Measurements from ENCODE around the gene BPIFB3.

Gene BPIFB3

GRCh38 chr20:33015700-33016580 lies 37.8 kb upstream of the BPIFB3 start:
- DNase-seq (ENCODE audit: low read depth), result no peak

DNA sequence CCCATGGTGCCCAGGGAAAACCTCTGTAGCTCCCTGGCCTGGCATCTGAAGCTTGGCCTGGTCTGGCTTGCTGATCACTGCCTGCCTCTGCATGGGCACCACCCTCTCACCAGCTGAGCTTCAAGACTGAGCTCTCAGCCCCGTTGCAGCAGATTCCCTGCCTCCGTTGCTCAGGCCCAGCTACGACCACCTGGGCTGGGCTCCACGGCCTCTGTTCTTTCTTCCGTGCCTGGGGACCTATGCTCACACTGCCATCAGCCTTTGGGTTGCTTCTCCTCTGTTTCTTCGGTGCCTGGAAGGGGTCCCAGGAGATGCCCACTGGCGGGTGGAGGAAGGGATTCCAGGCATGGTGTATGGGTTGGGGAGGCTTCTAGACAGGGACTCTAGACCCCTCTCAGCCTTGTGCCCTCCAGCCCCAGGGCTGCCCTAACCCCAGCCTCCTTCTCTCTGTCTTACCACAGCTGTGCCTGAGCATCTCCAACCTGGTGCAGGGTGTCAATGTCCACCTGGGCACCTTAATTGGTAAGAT lies 37.1 kb upstream of the BPIFB3 start:
- no peak for DNase-seq (ENCODE audit: low read depth)

GRCh38 chr20:33017542-33017941 lies 36.2 kb upstream of the BPIFB3 start:
- no peak for DNase-seq (ENCODE audit: low read depth)

DNA sequence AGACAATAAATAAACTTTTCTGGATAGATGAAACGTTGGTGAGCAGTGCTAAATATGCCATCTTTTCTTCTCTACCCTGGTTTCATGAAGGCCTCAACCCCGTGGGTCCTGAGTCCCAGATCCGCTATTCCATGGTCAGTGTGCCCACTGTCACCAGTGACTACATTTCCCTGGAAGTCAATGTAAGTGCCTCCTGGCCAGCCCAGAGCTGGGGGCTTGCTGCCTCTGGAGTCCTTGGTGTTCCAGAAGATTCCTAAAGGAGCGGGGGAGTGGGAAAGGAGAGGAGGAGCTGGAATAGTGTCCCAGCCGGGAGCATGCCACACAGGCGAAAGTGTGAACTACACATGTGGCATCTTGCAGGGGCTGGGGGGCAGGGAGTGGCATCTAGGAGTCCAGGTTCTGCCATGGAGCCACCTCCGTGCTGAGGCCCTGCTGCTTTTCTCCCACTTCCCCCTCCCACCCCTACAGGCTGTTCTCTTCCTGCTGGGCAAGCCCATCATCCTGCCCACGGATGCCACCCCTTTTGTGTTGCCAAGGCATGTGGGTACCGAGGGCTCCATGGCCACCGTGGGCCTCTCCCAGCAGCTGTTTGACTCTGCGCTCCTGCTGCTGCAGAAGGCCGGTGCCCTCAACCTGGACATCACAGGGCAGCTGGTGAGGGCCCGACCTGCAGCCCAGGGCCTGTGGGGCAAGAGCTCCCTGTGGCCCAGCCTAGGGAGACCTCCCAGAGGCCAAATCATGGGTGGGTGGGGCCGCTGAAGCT lies 35.4 kb upstream of the BPIFB3 start:
- DNase-seq (ENCODE audit: low read depth), result no peak

DNA sequence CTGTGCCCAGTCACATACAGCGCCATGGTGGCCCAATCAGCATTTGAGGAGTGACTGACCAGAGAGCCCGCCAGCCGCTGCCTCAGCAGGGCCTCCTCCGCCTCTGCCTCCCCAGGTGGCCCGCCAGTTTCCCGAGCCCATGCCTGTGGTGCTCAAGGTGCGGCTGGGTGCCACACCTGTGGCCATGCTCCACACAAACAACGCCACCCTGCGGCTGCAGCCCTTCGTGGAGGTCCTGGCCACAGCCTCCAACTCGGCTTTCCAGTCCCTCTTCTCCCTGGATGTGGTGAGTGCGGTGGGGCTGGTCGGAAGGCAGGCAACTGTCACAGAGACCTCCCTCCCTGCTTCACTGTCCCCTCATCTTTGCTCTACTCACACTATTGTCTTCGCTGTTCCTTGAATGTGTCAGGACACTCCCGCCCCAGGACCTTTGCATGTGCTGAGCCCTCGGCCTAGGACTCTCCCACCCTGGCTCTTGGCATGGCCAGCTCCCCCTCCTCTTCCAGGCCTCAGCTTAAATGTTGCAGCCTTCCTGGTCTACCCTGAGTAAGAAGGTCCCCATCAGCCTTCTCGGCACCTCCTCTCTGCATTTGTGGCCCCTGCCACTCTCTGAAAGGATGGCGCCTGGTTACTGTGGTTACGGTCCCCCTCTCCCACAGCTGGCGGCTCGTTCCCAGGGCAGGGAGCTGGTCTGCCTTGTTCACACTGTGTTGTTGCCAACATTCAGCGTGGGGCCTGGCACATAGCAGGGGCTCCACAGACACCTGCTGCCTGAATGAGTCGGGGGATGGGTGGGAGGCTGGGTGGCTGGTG lies 34.0 kb upstream of the BPIFB3 start:
- no peak for DNase-seq (ENCODE audit: low read depth)

GRCh38 chr20:33020278-33021161 lies 33.2 kb upstream of the BPIFB3 start:
- no peak for DNase-seq (ENCODE audit: low read depth)

DNA sequence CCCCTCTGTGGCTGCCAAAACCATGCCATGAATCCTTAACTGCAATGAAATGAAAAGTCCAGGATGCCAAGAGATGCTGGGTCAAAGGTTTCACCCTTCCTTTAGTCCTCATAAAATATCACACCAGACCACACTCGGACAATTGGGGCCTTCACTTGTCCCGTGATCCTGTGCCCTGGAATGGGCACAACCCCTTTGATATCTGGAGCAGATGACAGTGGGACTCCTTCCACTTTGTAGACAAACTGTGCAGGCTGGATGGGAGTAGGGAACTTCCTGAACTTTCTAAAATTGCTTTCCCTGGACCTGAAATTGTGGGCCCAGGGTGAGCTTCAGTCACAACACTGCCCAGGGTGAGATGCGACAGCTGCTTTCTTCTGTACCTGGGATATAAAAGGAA lies 31.8 kb upstream of the BPIFB3 start:
- no peak for DNase-seq (ENCODE audit: low read depth)

DNA sequence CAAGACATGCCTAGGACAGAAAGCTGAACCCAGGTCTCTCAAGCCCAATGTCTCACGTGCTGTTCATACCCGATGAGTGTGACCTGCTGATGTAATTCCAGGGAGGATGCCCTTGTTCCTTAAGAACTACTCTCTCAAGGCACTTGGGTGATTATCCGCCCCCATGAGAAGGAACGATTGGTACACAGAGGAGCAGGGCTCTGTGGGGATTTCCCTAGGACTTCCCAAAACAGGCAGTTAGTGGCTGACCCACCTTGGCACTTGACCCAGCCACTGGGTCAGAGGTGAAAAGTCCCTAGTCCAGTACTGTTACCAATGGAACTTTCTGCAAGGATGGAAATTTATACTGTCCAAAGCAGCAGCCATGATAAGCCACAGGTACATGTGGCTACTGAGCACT lies 31.4 kb upstream of the BPIFB3 start:
- no peak for DNase-seq (ENCODE audit: low read depth)

DNA sequence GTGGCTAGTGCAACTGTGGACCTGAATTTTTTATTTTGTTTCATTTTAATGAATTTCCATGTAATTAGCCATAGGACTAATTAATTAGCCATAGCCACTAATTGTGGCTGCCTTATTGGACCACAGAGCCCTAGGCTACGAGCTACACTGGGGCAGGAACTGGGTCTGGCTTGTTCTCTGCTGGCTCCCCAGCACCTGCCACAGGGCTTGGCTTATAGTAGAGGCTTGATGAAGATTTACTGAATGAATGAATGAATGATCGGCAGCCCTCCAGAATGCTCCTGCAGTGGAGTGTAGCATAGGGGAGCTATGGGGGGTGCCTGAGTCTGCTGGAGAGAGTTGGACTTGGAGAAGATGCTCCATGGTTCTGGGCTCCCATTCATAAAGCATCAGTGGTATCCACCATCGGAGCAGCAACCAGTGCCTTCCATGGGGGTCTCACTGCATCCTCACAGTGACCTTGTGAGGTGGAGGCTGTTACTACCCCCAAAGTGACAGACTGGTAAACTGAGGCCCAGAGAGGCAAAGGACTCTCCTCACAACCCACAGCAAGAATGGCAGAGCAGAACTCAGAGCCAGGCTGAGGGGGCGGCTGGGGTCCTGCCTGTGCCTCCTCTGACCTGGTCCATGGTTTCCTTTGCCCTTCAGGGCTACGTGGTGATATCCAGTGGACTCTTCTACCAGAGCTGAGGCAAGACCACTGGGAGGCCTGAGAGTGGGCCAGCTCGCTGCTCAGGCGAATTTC lies 30.8 kb upstream of the BPIFB3 start:
- DNase-seq (ENCODE audit: low read depth), result no peak

DNA sequence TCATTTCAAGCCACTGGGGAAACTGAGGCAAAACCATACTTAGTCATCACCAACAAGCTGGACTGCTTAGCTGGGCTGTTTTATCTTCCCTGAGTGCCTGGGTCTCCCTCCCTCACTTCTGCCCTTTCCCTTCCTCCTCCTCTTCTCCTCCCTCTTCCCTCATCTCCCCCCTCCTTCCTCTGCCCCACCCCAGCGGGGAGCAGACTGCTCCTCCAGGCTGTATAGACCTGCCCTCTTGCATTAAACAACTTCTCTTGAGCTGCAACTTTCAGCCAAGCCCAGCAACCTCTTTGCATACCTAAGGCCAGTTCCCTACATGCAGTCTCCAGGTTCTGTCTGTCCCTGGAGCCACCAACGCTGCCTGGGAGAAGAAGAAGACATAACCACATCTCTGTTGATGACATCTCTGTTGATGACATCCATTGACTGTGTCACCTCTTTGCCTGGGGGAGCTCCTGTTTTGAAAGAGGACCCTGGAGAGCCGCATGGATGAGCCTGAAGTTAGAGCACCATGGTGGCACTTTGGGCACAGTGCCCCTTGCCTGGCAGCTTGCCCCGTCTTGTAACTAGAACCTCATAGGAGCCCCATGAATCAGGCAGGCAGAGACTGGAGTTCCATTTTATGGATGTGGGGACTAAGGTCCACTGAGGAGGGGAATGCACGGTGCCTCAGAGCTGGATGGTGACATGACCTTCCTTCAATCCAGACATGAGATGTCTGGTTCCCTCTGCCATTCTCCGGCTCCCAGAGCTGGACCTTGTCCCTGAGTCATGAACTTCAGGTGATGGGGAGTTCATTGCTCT lies 30.1 kb upstream of the BPIFB3 start:
- no peak for DNase-seq (ENCODE audit: low read depth)

GRCh38 chr20:33024243-33024560 lies 29.5 kb upstream of the BPIFB3 start:
- DNase-seq (ENCODE audit: low read depth), result no peak

DNA sequence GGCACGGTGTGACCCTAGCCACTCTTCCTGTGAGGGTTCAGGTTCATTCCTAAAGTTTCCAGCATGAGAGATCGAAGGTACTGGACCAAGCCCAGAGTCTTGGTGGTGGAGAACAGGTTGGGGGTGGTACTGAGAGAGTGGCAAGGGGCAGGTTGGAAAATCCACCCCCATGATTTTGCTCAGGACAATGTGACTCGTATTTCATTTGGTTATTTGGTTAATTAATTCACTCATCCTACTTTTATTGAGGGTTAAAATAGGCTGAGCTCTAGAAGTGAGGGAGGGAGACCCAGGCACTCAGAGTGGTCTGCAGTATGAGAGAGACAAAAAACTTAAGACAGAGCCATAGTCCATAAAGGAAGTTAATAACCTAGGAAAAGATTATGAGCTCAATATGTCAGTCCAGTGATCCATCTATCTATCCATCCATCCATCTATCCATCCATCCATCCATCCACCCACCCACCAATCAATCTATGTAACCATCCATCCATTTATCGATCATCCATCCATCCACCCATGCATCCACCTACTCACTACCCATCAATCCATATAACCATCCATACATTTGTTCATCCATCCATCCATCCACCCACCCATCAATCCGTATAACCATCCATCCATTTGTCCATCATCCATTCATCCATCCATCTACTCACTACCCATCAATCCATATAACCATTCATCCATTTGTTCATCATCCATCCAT lies 28.9 kb upstream of the BPIFB3 start:
- DNase-seq (ENCODE audit: low read depth), result no peak

- no peak for DNase-seq (ENCODE audit: low read depth)
These were observed 28.3 kb upstream of the BPIFB3 start for GRCh38 chr20:33025318-33025876.

GRCh38 chr20:33026072-33026778 lies 27.5 kb upstream of the BPIFB3 start:
- DNase-seq (ENCODE audit: low read depth), result no peak

DNA sequence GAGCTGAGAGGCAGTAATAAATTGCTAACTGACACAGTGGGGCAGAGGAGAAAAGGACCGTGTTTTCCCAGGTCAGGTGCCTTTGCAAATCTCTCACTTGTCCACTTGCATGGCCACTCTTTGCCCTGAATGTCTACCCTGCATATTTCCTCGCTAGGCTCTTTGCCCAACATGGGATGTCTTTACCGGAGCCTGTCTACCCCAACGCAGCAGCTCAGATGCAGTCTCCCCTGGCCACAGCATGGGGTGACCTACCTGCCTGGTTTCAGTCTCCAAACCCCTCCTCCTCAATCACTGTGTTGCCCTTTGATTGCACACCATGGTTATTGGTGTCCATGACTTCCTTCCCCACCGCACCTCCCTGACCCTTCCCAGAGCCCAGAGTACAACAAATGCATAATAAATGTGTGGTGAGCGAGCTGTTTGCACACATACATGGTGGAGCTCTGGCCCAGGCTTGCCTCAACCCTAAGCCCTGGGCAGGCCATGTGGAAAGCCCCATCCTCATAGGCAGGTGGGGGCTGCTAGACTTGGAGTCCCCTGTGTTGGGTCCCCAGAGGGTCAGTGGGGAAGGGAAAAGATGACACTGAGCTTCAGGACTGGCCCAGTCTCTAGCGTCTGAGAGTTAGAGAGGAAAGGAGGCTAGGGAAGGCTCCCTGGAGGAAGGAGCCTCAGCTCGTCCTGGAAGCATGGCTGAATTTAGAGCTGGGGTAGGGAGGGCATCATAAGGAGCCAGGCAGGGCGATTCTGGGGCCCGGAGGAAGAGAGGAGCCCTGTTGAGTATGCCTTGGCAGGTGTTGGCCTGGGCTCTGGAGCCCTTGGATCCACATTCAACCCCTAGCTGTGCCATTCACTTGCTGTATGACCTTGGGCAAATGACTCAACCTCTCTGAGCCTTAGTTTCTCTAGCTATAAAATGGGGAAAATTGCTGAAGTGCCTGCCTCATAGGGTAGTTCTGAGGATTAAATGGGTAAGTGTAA lies 26.6 kb upstream of the BPIFB3 start:
- no peak for DNase-seq (ENCODE audit: low read depth)

GRCh38 chr20:33027769-33028751 lies 25.6 kb upstream of the BPIFB3 start:
- DNase-seq (ENCODE audit: low read depth), result no peak
